CD14-positive monocyte (primary cell): ENCODE measurements around the gene TLCD2. TPM values are rescaled to one million over a fixed set of nuclear protein-coding genes. Genes with fewer than 3 reads are reported as not detected.

Experiments
- DNase-seq, 3 donors: peaks; one replicate each; pipeline ENCODE4 v3.0.0-alpha.2; 2011 to 2022
- H2AFZ ChIP-seq: 2 replicates; pipeline ENCODE4 v1.6.0; 2012; ENCODE audit warnings: mild to moderate bottlenecking, low read depth, low read length, inconsistent platforms; ENCODE audit not compliant: insufficient read depth, poor library complexity, severe bottlenecking
- H3K27ac ChIP-seq, 2 donors: 1 replicate in 1 of 2; 2 replicates in 1 of 2; pipeline ENCODE4 v1.5.1; 2012 to 2013; ENCODE audit warnings: low read length in 2 of 2, control low read depth in 1 of 2, inconsistent platforms in 1 of 2, low read depth in 1 of 2, mild to moderate bottlenecking in 1 of 2
- H3K27me3 ChIP-seq, 2 donors: one replicate each; pipeline versions ENCODE4 v1.6.0 to v1.6.1; 2011 to 2013; ENCODE audit warnings: low read length in 2 of 2; ENCODE audit not compliant: control insufficient read depth in 2 of 2, insufficient read depth in 2 of 2
- H3K36me3 ChIP-seq, 2 donors: replicated peaks in 1 of 2; 1 replicate in 1 of 2; 2 replicates in 1 of 2; pipeline versions ENCODE4 v1.5.1 to v1.6.1; 2012 to 2013; ENCODE audit warnings: low read length in 2 of 2, control low read depth in 1 of 2, inconsistent platforms in 1 of 2, mild to moderate bottlenecking in 1 of 2; ENCODE audit not compliant: insufficient read depth in 2 of 2, control insufficient read depth in 1 of 2
- H3K4me1 ChIP-seq, 2 donors: 1 replicate in 1 of 2; 2 replicates in 1 of 2; pipeline versions ENCODE4 v1.5.1 to v1.6.1; 2012 to 2013; ENCODE audit warnings: low read length in 2 of 2, control low read depth in 1 of 2, inconsistent platforms in 1 of 2, mild to moderate bottlenecking in 1 of 2, moderate library complexity in 1 of 2; ENCODE audit not compliant: insufficient read depth in 2 of 2, control insufficient read depth in 1 of 2
- H3K4me2 ChIP-seq: replicated peaks from 2 replicates; pipeline ENCODE3; 2012; ENCODE audit warnings: low read length, moderate library complexity, mild to moderate bottlenecking; ENCODE audit not compliant: poor library complexity, severe bottlenecking; ENCODE audit errors: extremely low read depth
- H3K4me3 ChIP-seq, 3 experiments: fragments of 200-600 bp in 1 of 3; sonication (generic) in 1 of 3; replicated peaks in 1 of 3; 1 replicate in 2 of 3; 2 replicates in 1 of 3; pipeline ENCODE4 v1.5.1; 2011 to 2013; ENCODE audit warnings: low read length in 3 of 3, mild to moderate bottlenecking in 3 of 3, control low read depth in 2 of 3, low read depth in 2 of 3, inconsistent platforms in 1 of 3, moderate library complexity in 1 of 3
- H3K79me2 ChIP-seq: 2 replicates; pipeline ENCODE4 v1.6.0; 2012; ENCODE audit warnings: mild to moderate bottlenecking, control low read depth, inconsistent platforms, low read length, moderate library complexity; ENCODE audit not compliant: insufficient read depth
- H3K9ac ChIP-seq: 2 replicates; pipeline ENCODE4 v1.6.0; 2017; ENCODE audit warnings: low read length, mild to moderate bottlenecking; ENCODE audit not compliant: insufficient read depth, poor library complexity, severe bottlenecking
- H3K9me3 ChIP-seq, 2 donors: replicated peaks in 1 of 2; 1 replicate in 1 of 2; 2 replicates in 1 of 2; pipeline versions ENCODE4 v1.5.1 to v1.6.1; 2012 to 2013; ENCODE audit warnings: low read length in 2 of 2, control low read depth in 1 of 2; ENCODE audit not compliant: control insufficient read depth in 1 of 2, insufficient read depth in 1 of 2
- H4K20me1 ChIP-seq: 2 replicates; pipeline ENCODE4 v1.6.0; 2012; ENCODE audit warnings: mild to moderate bottlenecking, low read length, control low read depth, moderate library complexity; ENCODE audit not compliant: insufficient read depth
- H3K27ac Mint-ChIP-seq, 7 donors: one replicate each; pipeline ENCODE4 v1.8.0; 2020; ENCODE audit warnings: mild to moderate bottlenecking in 7 of 7, mixed read lengths in 7 of 7, moderate library complexity in 6 of 7, inconsistent platforms in 2 of 7
- H3K27me3 Mint-ChIP-seq, 3 donors: one replicate each; pipeline ENCODE4 v1.8.0; 2021 to 2022; ENCODE audit warnings: low read depth in 3 of 3, mild to moderate bottlenecking in 3 of 3, mixed read lengths in 3 of 3, moderate library complexity in 3 of 3, inconsistent platforms in 1 of 3
- H3K36me3 Mint-ChIP-seq, 2 donors: one replicate each; pipeline ENCODE4 v1.8.0; 2020; ENCODE audit warnings: mixed read lengths in 2 of 2, inconsistent platforms in 1 of 2, mild to moderate bottlenecking in 1 of 2
- H3K4me1 Mint-ChIP-seq: one replicate; pipeline ENCODE4 v1.8.0; 2020; ENCODE audit warnings: mild to moderate bottlenecking, mixed read lengths
- H3K4me3 Mint-ChIP-seq, 2 donors: one replicate each; pipeline ENCODE4 v1.8.0; 2020; ENCODE audit warnings: mild to moderate bottlenecking in 2 of 2, mixed read lengths in 2 of 2, moderate library complexity in 1 of 2
- H3K9me3 Mint-ChIP-seq, 7 donors: one replicate each; pipeline ENCODE4 v1.8.0; 2020 to 2022; ENCODE audit warnings: mixed read lengths in 7 of 7, mild to moderate bottlenecking in 6 of 7, moderate library complexity in 6 of 7, inconsistent platforms in 2 of 7
- WGBS: methylation state at CpG from one replicate; pipeline ENCODE4 v1.1.5; 2013; ENCODE audit warnings: missing lambda C conversion rate; ENCODE audit not compliant: insufficient coverage; 5-methylcytosine and 5-hydroxymethylcytosine counted together
- intact Hi-C, 2 donors: fragments of 100-400 bp; cut with micrococcal nuclease; formaldehyde crosslinking; loops; one replicate each; pipeline versions ENCODE4 v1.15.0 to v1.15.1; 2023
- polyA plus RNA-seq, 3 donors: library from polyadenylated mRNA; depleted of rRNA in 1 of 3; unstranded in 2 of 3; stranded (reverse) in 1 of 3; fragments of 300-500 nt in 2 of 3; fragments of >200 nt in 1 of 3; fragmentation: Illumina TruSeq in 2 of 3; gene quantifications; 1 replicate in 2 of 3; 2 replicates in 1 of 3; pipeline ENCODE4 v1.2.3, GENCODE V29; 2012 to 2021
- TF ChIP-seq, protein P1 (sequence below): fragments of 200-600 bp; IDR thresholded peaks from one replicate; pipeline ENCODE4 v1.8.0; 2022; ENCODE audit warnings: antibody characterized with exemption, mild to moderate bottlenecking

The TLCD2 gene
- polyA plus RNA-seq, 3 donors = 0.03 TPM; not detected in 2

DNA sequence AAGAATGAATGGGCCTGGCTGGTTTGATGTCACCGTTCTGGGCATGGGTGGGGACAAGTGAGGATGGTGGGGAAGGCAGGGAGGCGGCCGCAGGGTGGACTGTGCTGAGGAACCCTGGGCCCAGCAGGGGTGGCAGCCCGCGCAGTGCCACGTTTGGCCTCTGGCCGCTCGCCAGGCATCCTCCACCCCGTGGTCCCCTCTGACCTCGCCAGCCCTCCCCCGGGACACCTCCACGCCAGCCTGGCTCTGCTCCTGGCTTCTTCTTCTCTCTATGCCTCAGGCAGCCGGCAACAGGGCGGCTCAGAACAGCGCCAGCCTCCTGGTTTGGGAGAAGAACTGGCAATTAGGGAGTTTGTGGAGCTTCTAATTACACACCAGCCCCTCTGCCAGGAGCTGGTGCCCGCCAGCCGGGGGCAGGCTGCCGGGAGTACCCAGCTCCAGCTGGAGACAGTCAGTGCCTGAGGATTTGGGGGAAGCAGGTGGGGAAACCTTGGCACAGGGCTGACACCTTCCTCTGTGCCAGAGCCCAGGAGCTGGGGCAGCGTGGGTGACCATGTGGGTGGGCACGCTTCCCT lies 45.2 kb upstream of the TLCD2 start:
- 81% methylated on average over 17 of the region's 20 CpGs for WGBS
- no peaks in the 10 kb centered on the region for H3K79me2 ChIP-seq
- no peak overlapping the region for H3K9ac ChIP-seq
- H3K27me3 ChIP-seq = no peaks in the 10 kb centered on the region
- H3K4me3 ChIP-seq = no peak overlapping the region
- Mint-ChIP-seq H3K4me3 (no peak overlapping the region), H3K4me1 (peaks cover 44% of the 10 kb centered on the region), H3K27me3 (peaks cover 0 to 5% (median 0%) of the 10 kb centered on the region in 3 donors), H3K27ac (no peak overlapping the region), H3K9me3 (no peaks in the 10 kb centered on the region), H3K36me3 (peaks cover 0 to 2% of the 10 kb centered on the region in 2 donors)
- DNase-seq = no peak
- no peak overlapping the region for H2AFZ ChIP-seq
- no peaks in the 10 kb centered on the region for H3K36me3 ChIP-seq
- no peaks in the 10 kb centered on the region for H4K20me1 ChIP-seq
- no peak overlapping the region for H3K4me2 ChIP-seq
- no peaks in the 10 kb centered on the region for H3K9me3 ChIP-seq
- H3K27ac ChIP-seq = no peak overlapping the region
- peaks cover 45 to 48% of the 10 kb centered on the region in 2 donors for H3K4me1 ChIP-seq
- intact Hi-C loops = no loop called here
- TF ChIP-seq, protein P1, sequence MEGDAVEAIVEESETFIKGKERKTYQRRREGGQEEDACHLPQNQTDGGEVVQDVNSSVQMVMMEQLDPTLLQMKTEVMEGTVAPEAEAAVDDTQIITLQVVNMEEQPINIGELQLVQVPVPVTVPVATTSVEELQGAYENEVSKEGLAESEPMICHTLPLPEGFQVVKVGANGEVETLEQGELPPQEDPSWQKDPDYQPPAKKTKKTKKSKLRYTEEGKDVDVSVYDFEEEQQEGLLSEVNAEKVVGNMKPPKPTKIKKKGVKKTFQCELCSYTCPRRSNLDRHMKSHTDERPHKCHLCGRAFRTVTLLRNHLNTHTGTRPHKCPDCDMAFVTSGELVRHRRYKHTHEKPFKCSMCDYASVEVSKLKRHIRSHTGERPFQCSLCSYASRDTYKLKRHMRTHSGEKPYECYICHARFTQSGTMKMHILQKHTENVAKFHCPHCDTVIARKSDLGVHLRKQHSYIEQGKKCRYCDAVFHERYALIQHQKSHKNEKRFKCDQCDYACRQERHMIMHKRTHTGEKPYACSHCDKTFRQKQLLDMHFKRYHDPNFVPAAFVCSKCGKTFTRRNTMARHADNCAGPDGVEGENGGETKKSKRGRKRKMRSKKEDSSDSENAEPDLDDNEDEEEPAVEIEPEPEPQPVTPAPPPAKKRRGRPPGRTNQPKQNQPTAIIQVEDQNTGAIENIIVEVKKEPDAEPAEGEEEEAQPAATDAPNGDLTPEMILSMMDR = no peak

DNA sequence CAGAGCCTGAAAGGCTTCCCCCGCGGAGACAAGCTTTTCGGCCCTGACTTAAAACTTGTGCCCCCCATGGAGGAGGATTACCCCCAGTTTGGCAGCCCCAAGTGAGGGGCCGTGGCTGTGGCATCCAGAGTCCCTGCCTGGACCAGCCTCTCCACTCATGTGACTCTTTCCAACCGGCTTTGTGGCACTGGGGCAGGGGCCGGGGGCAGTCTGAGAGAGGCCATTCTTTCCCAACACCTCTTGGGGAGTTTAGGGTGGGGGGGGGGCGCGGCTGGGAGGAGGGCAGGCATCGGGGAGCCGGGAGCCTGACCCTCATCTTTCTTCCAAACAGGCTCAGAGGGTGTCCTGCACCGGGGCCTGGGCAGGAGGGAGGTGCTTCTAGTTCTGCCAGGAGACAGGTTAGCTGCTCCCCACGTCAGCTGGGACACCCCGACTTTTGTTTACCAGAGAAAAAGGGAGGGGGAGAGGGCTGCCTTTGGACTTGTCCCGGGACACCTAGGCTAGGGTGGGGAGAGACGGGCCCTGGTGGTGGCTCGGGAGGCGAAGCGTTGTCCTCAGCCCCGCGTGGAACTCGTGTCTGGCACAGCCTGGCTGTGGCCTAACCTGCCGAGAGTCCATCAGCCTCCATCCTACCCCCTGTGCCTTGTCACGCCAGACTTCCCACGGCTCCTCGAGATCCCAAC lies 44.4 kb upstream of the TLCD2 start:
- TF ChIP-seq, protein P1 = no peak
- H3K4me1 Mint-ChIP-seq = peaks cover 39% of the 10 kb centered on the region
- H3K4me2 ChIP-seq = no peak overlapping the region

More for the DNA sequence above, 44.4 kb upstream of the TLCD2 start:
- Histone ChIP-seq H3K9ac (no peak overlapping the region), H3K79me2 (no peaks in the 10 kb centered on the region), H3K4me1 (peaks cover 40 to 43% of the 10 kb centered on the region in 2 donors), H3K9me3 (no peaks in the 10 kb centered on the region), H3K36me3 (no peaks in the 10 kb centered on the region), H3K27ac (no peak overlapping the region), H3K4me3 (no peak overlapping the region), H4K20me1 (no peaks in the 10 kb centered on the region), H2AFZ (no peak overlapping the region), H3K27me3 (no peaks in the 10 kb centered on the region)
- Mint-ChIP-seq H3K36me3 (peaks cover 0 to 2% of the 10 kb centered on the region in 2 donors), H3K27ac (peak overlapping the region in 2 of 7 donors; percentile 46 to 86), H3K4me3 (no peak overlapping the region), H3K9me3 (no peaks in the 10 kb centered on the region), H3K27me3 (peaks cover 0 to 6% (median 0%) of the 10 kb centered on the region in 3 donors)
- WGBS = 92% methylated on average over 10 of the region's 25 CpGs
- DNase-seq = no peak
- intact Hi-C loops = no loop called here
